Spinal cord (tissue), 10 donors: ENCODE measurements around the gene SYT17. TPM values are rescaled to one million over a fixed set of nuclear protein-coding genes. Genes with fewer than 3 reads are reported as not detected.

Experiments used
- DNase-seq, 6 donors: peaks; one replicate each; pipeline versions ENCODE4 v3.0.0 to v3.0.0-alpha.2; 2013 to 2015; ENCODE audit warnings: low spot score in 6 of 6, low read depth in 4 of 6
- H3K27ac ChIP-seq: one replicate; pipeline ENCODE4 v1.5.1; 2013; ENCODE audit warnings: low read depth, low read length, control low read depth
- H3K27me3 ChIP-seq: one replicate; pipeline ENCODE4 v1.6.1; 2013; ENCODE audit warnings: low read length; ENCODE audit not compliant: control insufficient read depth, insufficient read depth
- H3K36me3 ChIP-seq: one replicate; pipeline ENCODE4 v1.6.1; 2013; ENCODE audit warnings: low read length; ENCODE audit not compliant: control insufficient read depth, insufficient read depth
- H3K4me1 ChIP-seq: one replicate; pipeline ENCODE4 v1.6.1; 2013; ENCODE audit warnings: low read length; ENCODE audit not compliant: control insufficient read depth, insufficient read depth
- H3K4me3 ChIP-seq: one replicate; pipeline ENCODE4 v1.5.1; 2013; ENCODE audit warnings: low read depth, low read length, control low read depth
- H3K9me3 ChIP-seq: one replicate; pipeline ENCODE4 v1.6.1; 2013; ENCODE audit warnings: low read length; ENCODE audit not compliant: control insufficient read depth, insufficient read depth
- WGBS: methylation state at CpG from one replicate; pipeline ENCODE4 v1.1.5; 2013; ENCODE audit warnings: missing lambda C conversion rate; ENCODE audit not compliant: insufficient coverage; 5-methylcytosine and 5-hydroxymethylcytosine counted together
- polyA plus RNA-seq, 2 donors: library from polyadenylated mRNA; unstranded; fragments of 120-200 nt; gene quantifications; one replicate each; pipeline ENCODE4 v1.2.1, GENCODE V29; 2013; ENCODE audit not compliant: insufficient read length in 2 of 2
- total RNA-seq, 2 donors: library from RNA; depleted of rRNA in 1 of 2; stranded (reverse); fragments of 120-200 nt in 1 of 2; fragments of >200 nt in 1 of 2; gene quantifications; one replicate each; pipeline versions ENCODE4 v1.2.3 to v1.2.4, GENCODE V29; 2013 to 2014
- donor health status: healthy.

SYT17 gene
- total and polyA plus RNA-seq, 4 donors = 11.3 to 46.1 (median 24.3) TPM

DNA sequence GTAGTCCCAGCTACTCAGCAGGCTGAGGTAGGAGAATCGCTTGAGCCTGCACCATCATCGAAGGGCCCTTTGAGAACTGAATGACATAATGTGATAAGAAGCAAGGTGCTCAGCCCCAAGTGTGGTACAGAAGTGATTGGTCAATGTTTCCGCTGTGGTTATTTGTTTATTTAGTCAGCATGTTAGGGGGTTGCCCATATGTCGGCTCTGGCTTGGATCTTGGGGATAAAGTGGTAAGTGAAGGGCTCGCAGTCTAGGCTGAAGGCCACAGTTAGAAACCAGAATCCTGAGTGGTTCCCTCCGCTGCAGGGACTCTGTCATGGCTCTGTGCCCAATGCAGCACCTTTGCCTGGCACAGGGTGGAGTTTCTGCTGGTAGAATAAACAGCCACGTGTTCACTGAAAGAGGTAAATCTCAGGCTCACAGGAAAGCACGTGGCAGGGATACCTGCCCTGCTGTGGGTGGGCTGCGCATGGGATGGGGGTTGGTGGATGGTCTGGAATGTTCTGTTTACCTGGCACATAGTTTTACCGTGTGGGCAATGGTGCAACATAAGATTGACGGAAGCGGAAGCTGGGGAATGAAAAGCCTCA lies 35.4 kb downstream of the SYT17 start:
- DNase-seq = no peak
- Histone ChIP-seq H3K4me3 (no peak overlapping the region), H3K4me1 (no peaks in the 10 kb centered on the region), H3K36me3 (peaks cover 3% of the 10 kb centered on the region), H3K27me3 (no peaks in the 10 kb centered on the region), H3K27ac (no peak overlapping the region), H3K9me3 (no peaks in the 10 kb centered on the region)
- 86% methylated on average over 12 of the region's 12 CpGs for WGBS

DNA sequence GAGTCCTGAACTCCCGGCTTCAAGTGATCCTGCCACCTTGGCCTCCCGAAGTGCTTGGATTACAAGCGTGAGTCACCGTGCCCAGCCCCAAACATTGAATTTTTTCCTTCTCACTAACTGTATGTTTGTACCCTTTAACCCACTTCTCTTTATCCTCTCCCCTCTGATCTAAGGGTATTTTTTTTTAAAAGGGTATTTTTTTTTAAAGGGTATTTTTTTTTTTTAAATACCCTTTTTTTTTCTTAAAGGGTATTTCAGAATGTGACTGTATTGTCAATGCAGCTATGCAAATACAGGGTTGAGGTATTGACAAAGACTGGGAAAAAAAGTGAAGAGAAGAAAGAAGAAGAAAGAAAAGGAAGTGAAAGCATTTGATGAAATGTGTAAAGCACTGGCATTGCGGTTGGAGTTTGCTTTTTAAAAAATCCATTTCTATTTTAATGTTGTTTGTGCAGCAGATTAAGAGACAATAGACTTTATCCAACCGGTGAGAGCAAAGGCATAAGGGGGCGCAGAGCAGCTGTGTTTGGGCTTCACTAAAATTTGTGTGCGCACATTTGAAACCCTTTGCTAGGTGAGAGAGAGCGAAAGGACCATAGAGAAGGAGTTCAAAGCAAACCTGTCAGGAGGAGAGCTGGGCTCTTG lies 42.4 kb downstream of the SYT17 start:
- Histone ChIP-seq H3K27ac (no peak overlapping the region), H3K27me3 (no peaks in the 10 kb centered on the region), H3K9me3 (no peaks in the 10 kb centered on the region), H3K4me3 (no peak overlapping the region), H3K36me3 (no peaks in the 10 kb centered on the region), H3K4me1 (peaks cover 4% of the 10 kb centered on the region)
- 64% methylated on average over 8 of the region's 9 CpGs for WGBS
- peak in 2 of 6 donors; percentile 15 to 23 for DNase-seq

DNA sequence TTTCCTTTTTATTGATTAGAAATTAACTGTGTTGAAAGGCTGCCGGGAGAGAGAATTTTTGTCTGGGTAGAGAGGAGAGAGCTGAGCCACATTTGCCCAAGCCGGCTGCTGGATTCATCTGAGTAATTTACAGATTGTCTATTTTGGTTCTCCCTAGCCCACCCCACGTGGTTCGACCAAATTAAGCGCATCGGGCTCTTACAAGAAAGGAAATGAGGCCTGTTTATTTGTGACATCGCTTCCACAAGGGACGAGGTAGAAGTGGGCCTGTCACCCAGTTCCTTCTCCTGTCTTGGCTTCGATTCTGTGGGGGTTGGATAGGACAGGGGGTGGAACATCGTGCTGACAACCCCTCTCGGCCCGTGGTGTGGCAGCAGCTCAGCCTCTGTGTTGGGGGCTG lies 42.9 kb downstream of the SYT17 start:
- H3K4me1 ChIP-seq = peaks cover 4% of the 10 kb centered on the region
- no peak overlapping the region for H3K27ac ChIP-seq
- no peaks in the 10 kb centered on the region for H3K36me3 ChIP-seq
- peak in 1 of 6 donors; percentile 12 for DNase-seq
- no peaks in the 10 kb centered on the region for H3K27me3 ChIP-seq
- no peak overlapping the region for H3K4me3 ChIP-seq
- H3K9me3 ChIP-seq = peaks cover under 1% of the 10 kb centered on the region
- 67% methylated on average over 8 of the region's 12 CpGs for WGBS

DNA sequence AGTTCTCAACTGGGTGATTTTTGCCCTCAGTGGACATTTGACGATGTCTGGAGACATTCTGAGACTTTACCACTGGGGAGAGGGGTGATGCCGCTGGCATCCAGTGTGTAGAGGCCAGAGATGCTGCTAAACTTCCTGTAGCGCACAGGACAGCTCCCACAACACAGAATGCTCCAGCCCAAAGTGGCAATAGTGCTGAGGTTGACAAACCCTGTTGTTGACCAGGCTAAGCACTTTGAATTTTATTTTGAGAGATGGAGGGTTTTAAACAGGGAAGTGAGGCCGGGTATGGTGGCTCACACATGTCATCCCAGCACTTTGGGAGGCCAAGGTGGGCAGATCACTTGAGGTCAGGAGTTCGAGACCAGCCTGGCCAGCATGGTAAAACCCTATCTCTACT lies 44.0 kb downstream of the SYT17 start:
- Histone ChIP-seq H3K27me3 (no peaks in the 10 kb centered on the region), H3K4me1 (peaks cover 4% of the 10 kb centered on the region), H3K4me3 (no peak overlapping the region), H3K9me3 (peaks cover 2% of the 10 kb centered on the region), H3K27ac (no peak overlapping the region), H3K36me3 (no peaks in the 10 kb centered on the region)
- 100% methylated on average over 4 of the region's 5 CpGs for WGBS
- DNase-seq = no peak

DNA sequence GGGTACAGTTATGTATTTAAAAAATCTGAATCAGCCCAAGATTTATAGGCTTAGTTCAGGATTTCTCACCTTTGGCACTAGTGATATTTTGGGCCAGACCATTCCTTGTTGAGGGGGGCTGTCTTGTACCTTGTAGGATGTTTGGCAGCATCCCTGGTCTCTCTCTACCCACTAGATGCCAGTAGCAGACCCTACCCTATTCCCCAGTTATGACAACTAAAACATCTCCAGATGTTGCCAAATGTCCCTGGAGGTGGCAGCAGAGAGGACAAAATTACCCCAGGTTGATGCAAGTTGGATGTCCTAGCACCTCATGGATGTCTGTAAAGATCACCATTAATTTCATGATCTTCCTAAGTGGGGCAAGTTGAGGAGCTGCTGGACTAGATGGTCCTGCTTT lies 45.8 kb downstream of the SYT17 start:
- H3K27ac ChIP-seq = no peak overlapping the region
- H3K9me3 ChIP-seq = peaks cover 2% of the 10 kb centered on the region
- no peaks in the 10 kb centered on the region for H3K36me3 ChIP-seq
- DNase-seq = no peak
- H3K4me3 ChIP-seq = no peak overlapping the region
- no peaks in the 10 kb centered on the region for H3K27me3 ChIP-seq
- H3K4me1 ChIP-seq = peaks cover 6% of the 10 kb centered on the region

DNA sequence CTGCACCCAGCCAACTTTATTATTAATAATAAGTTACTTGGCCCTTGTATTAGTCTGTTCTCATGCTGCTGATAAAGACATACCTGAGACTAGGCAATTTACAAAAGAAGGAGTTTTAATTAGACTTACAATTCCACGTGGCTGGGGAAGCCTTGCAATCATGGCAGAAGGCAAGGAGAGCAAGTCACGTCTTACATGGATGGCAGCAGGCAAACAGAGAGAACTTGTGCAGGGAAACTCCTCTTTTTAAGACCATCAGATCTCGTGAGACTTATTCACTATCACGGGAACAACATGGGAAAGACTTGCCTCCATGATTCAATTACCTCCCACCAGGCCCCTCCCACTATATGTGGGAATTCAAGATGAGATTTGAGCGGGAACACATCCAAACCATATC lies 47.7 kb downstream of the SYT17 start:
- H3K27ac ChIP-seq = no peak overlapping the region
- DNase-seq = no peak
- WGBS = 100% methylated on average over 1 of the region's 5 CpGs
- H3K27me3 ChIP-seq = no peaks in the 10 kb centered on the region
- peaks cover 2% of the 10 kb centered on the region for H3K9me3 ChIP-seq
- no peaks in the 10 kb centered on the region for H3K36me3 ChIP-seq
- peaks cover 6% of the 10 kb centered on the region for H3K4me1 ChIP-seq
- no peak overlapping the region for H3K4me3 ChIP-seq

DNA sequence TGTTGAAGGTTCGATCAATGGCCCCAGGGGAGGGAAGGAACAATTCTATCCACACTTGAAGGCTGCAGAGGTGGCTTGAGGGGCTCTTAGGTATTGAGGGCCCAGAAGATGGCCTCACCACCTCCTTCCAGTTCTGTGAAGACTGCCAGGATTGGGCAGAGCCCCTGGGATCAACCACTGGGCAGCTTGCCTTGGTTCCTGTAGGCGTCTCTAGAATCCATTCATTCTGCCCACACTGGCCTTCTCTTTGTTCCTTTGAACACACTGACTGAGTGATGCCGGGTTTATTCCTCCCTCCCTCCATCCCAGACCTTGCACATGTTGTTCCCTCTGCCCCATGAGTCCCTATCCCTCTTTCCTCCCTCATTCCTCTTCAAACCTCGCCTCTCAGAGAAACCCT lies 50.5 kb downstream of the SYT17 start:
- Histone ChIP-seq H3K27ac (no peak overlapping the region), H3K4me1 (peaks cover 2% of the 10 kb centered on the region), H3K36me3 (no peaks in the 10 kb centered on the region), H3K9me3 (peaks cover 2% of the 10 kb centered on the region), H3K4me3 (no peak overlapping the region), H3K27me3 (no peaks in the 10 kb centered on the region)
- 57% methylated on average over 3 of the region's 4 CpGs for WGBS
- DNase-seq = no peak

DNA sequence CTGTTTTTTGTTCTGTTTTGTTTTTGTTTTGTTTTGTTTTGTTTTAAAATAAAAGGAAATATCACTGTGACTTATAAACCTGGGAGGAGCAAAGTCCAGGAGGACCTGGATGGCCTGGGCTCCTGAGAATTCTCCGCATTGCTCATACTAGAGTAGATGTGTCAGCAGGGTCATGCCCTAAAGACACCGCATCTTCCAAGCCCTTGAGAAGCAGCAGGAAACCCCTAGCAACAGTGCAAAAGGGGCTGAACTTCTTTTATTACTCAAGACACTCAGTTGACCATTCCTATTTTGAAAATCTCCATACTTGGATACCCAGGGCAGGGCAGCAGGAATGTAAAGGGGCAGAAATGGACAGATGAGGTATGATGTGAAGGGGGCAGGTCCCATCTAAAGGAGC lies 51.8 kb downstream of the SYT17 start:
- WGBS = 100% methylated on average over 1 of the region's 2 CpGs
- Histone ChIP-seq H3K36me3 (no peaks in the 10 kb centered on the region), H3K4me3 (no peak overlapping the region), H3K27ac (no peak overlapping the region), H3K4me1 (peaks cover 2% of the 10 kb centered on the region), H3K27me3 (no peaks in the 10 kb centered on the region), H3K9me3 (peaks cover 2% of the 10 kb centered on the region)
- DNase-seq = no peak

DNA sequence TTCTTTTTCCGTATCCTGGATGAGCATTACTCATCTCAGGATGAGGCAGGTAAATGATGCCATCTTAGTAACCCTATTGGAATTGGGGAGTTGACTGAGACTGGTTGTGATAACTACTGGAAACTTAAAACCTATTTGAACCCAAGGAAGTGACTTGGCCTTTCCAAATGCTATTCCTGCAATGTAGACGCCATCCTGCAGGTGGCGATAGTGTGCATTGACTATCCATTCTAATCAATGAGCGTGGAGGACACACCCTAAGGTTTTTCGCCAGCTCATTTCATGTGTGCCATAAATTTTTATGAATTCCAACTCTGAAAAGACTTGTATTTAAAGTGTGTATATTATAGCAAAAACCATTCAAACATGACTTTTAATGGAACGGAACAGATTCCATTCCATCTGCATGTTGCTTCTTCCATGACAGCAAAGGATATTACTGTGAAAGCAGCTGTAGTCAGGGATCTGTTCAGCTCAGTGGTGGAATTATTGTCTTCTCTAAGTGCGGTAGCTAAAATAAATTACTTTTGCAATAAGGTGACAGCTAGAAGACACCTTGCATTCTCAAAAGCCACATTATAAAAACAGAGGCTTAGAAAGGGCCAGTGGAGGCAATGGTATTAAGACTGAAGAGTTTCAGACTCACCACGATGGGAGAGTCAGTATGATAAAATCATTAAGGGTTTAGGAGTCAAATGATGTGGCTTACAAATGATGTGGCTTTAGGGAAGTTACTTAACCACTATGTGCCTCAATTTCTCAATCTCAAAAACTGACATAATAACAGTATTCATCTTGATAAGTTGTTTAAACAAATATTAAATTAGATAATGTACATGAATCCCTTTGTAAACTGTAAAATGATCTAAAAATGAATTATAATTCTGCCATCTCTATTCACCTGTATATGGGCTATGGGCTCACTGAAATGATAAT lies 55.5 kb downstream of the SYT17 start:
- H3K4me1 ChIP-seq = peaks cover under 1% of the 10 kb centered on the region
- no peak overlapping the region for H3K4me3 ChIP-seq
- 35% methylated on average over 3 of the region's 8 CpGs for WGBS
- no peaks in the 10 kb centered on the region for H3K27me3 ChIP-seq
- DNase-seq = peak in 1 of 6 donors; percentile 73
- peaks cover 5% of the 10 kb centered on the region for H3K36me3 ChIP-seq
- H3K9me3 ChIP-seq = no peaks in the 10 kb centered on the region
- no peak overlapping the region for H3K27ac ChIP-seq
